ENCODE results near the gene HMGCS2. TPM values are rescaled to one million over a fixed set of nuclear protein-coding genes. Genes with fewer than 3 reads are reported as not detected.

HMGCS2 gene
- total and polyA plus RNA-seq, 10 of the 15 experiments (the other 5 are each of a cell fraction or from before 2014, with no cell fraction given) = 0.49 TPM; not detected in 9

GRCh38 chr1:119736649-119737039 lies 32.1 kb downstream of the HMGCS2 start:
- RAD21 ChIA-PET (ENCODE audit: unreplicated experiment) = no interaction called here
- FAIRE-seq = no peak
- BruUV-seq (replicated peaks) = no TSS peak

More at GRCh38 chr1:119736649-119737039, 32.1 kb downstream of the HMGCS2 start:
- H3K4me3 ChIP-seq = no peak overlapping the region
- H3K4me2 ChIP-seq (ENCODE audit: control insufficient read depth, insufficient read depth) = no peak overlapping the region
- SMC1A ChIA-PET (ENCODE audit: uncharacterized antibody, unreplicated experiment) = no interaction called here
- in situ Hi-C loops (cut with MboI) = no loop called here
- H3K27me3 ChIP-seq (replicated peaks in 1 of 2; ENCODE audit: control insufficient read depth in 2 of 2, insufficient read depth in 2 of 2, low read length in 1 of 2) = no peaks in the 10 kb centered on the region
- POLR2A ChIA-PET = no interaction called here
- no peaks in the 10 kb centered on the region for H3K4me1 ChIP-seq (ENCODE audit: control insufficient read depth, insufficient read depth, low read length)
- H2AFZ ChIP-seq (ENCODE audit: control insufficient read depth, low read depth, low read length) = no peak overlapping the region
- CTCF ChIA-PET = no interaction called here
- no peak overlapping the region for H3K27ac ChIP-seq (ENCODE audit: control insufficient read depth, insufficient read depth)
- no peaks in the 10 kb centered on the region for H3K9me3 ChIP-seq (replicated peaks; ENCODE audit: control insufficient read depth, insufficient read depth, low read length)
- no peak for TF ChIP-seq CBX3 (IDR thresholded peaks at IDR 0.05; ENCODE audit: borderline replicate concordance, low read depth)
- TF ChIP-seq, protein P1, sequence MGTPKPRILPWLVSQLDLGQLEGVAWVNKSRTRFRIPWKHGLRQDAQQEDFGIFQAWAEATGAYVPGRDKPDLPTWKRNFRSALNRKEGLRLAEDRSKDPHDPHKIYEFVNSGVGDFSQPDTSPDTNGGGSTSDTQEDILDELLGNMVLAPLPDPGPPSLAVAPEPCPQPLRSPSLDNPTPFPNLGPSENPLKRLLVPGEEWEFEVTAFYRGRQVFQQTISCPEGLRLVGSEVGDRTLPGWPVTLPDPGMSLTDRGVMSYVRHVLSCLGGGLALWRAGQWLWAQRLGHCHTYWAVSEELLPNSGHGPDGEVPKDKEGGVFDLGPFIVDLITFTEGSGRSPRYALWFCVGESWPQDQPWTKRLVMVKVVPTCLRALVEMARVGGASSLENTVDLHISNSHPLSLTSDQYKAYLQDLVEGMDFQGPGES (IDR thresholded peaks at IDR 0.05) = no peak
- TF ChIP-seq RAD51 (IDR thresholded peaks at IDR 0.05) = no peak
- no peak for TF ChIP-seq ATF7 (IDR thresholded peaks at IDR 0.05; ENCODE audit: low read depth)
- no peak for TF ChIP-seq CREM (IDR thresholded peaks at IDR 0.05; ENCODE audit: low read depth)
- no peak for TF ChIP-seq MYC (IDR thresholded peaks at IDR 0.05; ENCODE audit: insufficient read depth, insufficient read length, insufficient replicate concordance, low read length, severe bottlenecking)
- no peak for TF ChIP-seq SIN3A (IDR thresholded peaks at IDR 0.05; ENCODE audit: low read depth, low read length)
- no peak for TF ChIP-seq IRF4 (IDR thresholded peaks at IDR 0.05; ENCODE audit: low read depth, low read length)
- TF ChIP-seq CHD4 (IDR thresholded peaks at IDR 0.05) = no peak
- no peak for TF ChIP-seq SREBF2 (IDR thresholded peaks at IDR 0.05; ENCODE audit: low read length)
- TF ChIP-seq REST (IDR thresholded peaks at IDR 0.05; ENCODE audit: low read depth, low read length) = no peak
- no peak for TF ChIP-seq FOS (IDR thresholded peaks at IDR 0.05; ENCODE audit: borderline replicate concordance, extremely low read depth, insufficient read length)
- TF ChIP-seq ZNF622 (IDR thresholded peaks at IDR 0.05) = no peak
- no peak for TF ChIP-seq ETV6 (conservative IDR thresholded peaks at IDR 0.05 in 1 of 2, IDR thresholded peaks at IDR 0.05 in 1 of 2; ENCODE audit: borderline replicate concordance in 1 of 2, low read depth in 1 of 2)
- TF ChIP-seq SMAD1 (IDR thresholded peaks at IDR 0.05; ENCODE audit: low read depth, partially characterized antibody) = no peak
- TF ChIP-seq MXI1 (IDR thresholded peaks at IDR 0.05; ENCODE audit: low read depth, low read length) = no peak
- TF ChIP-seq FOXM1 (IDR thresholded peaks at IDR 0.05; ENCODE audit: low read depth, low read length) = no peak
- TF ChIP-seq RCOR1 (conservative IDR thresholded peaks at IDR 0.05; ENCODE audit: low read depth, low read length) = no peak
- H3K79me2 ChIP-seq (ENCODE audit: control insufficient read depth, insufficient read depth, low read length) = no peaks in the 10 kb centered on the region
- intact Hi-C loops (cut with micrococcal nuclease; ENCODE audit: unreplicated experiment) = no loop called here
- WGBS (ENCODE audit: insufficient coverage, insufficient replicate concordance, low lambda C conversion rate, missing lambda C conversion rate) = 0% methylated on average over 2 of the region's 2 CpGs
- DNase-seq (ENCODE audit: low read depth, low spot score) (no peak), ATAC-seq (no peak)
- H3K36me3 ChIP-seq (ENCODE audit: control insufficient read depth in 2 of 2, insufficient read depth in 2 of 2, low read length in 1 of 2) = no peaks in the 10 kb centered on the region; a peak in 1 of 4 replicates
- no peaks in the 10 kb centered on the region for H4K20me1 ChIP-seq (ENCODE audit: control insufficient read depth, insufficient read depth)
- H3K9ac ChIP-seq (ENCODE audit: control insufficient read depth, insufficient read depth, low read length) = no peak overlapping the region
